Activated naive CD4-positive, alpha-beta T cell treated with anti-CD3 and anti-CD28 coated beads, Interleukin-2, amount 10 ng/mL, durations not matched to agents 7 days and 5 days (primary cell): Measurements from ENCODE around the gene STAG1.

Experiments
- CTCF ChIA-PET: fragments of 350-600 bp; sonication (Branson Sonifier 250); formaldehyde crosslinking; loops from one replicate; lab custom pipeline; 2021; ENCODE audit warnings: antibody characterized with exemption; lab: Charles Lee
- DNase-seq: peaks from one replicate; pipeline ENCODE4 v3.0.0-alpha.2; 2020
- H3K27ac Mint-ChIP-seq: one replicate; pipeline ENCODE4 v1.8.0; 2021; ENCODE audit warnings: mild to moderate bottlenecking, moderate library complexity, mixed read lengths
- H3K27me3 Mint-ChIP-seq: one replicate; pipeline ENCODE4 v1.8.0; 2021; ENCODE audit warnings: mild to moderate bottlenecking, mixed read lengths
- H3K36me3 Mint-ChIP-seq: one replicate; pipeline ENCODE4 v1.8.0; 2021; ENCODE audit warnings: mixed read lengths
- H3K4me1 Mint-ChIP-seq: one replicate; pipeline ENCODE4 v1.8.0; 2021; ENCODE audit warnings: mixed read lengths
- H3K4me3 Mint-ChIP-seq: one replicate; pipeline ENCODE4 v1.8.0; 2021; ENCODE audit warnings: mild to moderate bottlenecking, moderate library complexity, mixed read lengths
- H3K9me3 Mint-ChIP-seq: one replicate; pipeline ENCODE4 v1.8.0; 2021; ENCODE audit warnings: mixed read lengths

Gene STAG1

DNA sequence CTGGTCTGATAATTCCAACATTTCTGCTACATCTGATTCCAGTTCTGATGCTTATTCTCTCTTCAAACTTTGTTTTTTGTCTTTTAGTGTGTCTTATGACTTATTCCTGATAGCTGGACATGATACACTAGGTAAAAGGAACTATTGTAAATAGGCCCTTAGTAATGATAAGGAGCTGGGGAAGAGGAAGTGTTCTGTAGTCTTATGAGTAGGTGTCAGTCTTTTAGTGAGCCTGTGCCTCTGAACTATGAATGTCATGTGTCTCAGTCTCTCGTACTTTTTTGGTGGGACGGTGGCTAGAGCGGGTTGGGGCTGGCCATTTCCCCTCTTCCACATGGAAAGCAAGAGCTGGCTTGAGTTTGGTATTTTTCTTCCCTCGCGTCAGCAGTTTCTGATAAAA is 460.9 kb downstream of the STAG1 start:
- H3K36me3 Mint-ChIP-seq: peaks cover 19% of the 10 kb centered on the region
- no peaks in the 10 kb centered on the region for H3K27me3 Mint-ChIP-seq
- no peak overlapping the region for H3K27ac Mint-ChIP-seq
- H3K9me3 Mint-ChIP-seq: no peaks in the 10 kb centered on the region
- H3K4me1 Mint-ChIP-seq: no peaks in the 10 kb centered on the region
- DNase-seq: no peak
- CTCF ChIA-PET: no interaction called here
- H3K4me3 Mint-ChIP-seq: no peak overlapping the region
